GM21381 (cell line): Measurements from ENCODE around the gene TCP11.

ENCODE experiments used
- ATAC-seq: cut with Tn5 transposase; IDR thresholded peaks from one replicate; pipeline ENCODE4 v1.9.1; 2021; ENCODE audit warnings: mild to moderate bottlenecking, moderate library complexity; ENCODE audit not compliant: unreplicated experiment

The TCP11 gene

DNA sequence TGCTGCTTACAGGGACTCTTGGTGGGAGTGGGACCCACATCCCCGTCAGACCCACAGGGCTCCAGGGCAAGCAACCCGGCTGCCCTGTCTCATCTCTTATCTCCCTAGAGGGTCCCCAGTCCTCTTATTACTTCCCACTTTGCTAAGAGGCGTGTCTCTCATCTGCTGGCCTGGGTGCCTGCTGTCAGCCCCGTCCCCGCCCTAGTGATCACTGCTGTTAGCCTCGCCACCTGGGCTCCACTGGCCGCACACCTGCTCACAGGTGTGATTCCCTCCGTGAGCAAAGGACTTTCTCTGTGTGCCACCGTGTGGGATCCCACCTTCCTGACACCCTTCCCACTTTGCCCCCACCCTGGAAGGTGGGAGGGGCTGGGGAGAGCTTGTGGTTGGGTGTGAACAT, 57.6 kb downstream of the TCP11 start:
- no peak for ATAC-seq

DNA sequence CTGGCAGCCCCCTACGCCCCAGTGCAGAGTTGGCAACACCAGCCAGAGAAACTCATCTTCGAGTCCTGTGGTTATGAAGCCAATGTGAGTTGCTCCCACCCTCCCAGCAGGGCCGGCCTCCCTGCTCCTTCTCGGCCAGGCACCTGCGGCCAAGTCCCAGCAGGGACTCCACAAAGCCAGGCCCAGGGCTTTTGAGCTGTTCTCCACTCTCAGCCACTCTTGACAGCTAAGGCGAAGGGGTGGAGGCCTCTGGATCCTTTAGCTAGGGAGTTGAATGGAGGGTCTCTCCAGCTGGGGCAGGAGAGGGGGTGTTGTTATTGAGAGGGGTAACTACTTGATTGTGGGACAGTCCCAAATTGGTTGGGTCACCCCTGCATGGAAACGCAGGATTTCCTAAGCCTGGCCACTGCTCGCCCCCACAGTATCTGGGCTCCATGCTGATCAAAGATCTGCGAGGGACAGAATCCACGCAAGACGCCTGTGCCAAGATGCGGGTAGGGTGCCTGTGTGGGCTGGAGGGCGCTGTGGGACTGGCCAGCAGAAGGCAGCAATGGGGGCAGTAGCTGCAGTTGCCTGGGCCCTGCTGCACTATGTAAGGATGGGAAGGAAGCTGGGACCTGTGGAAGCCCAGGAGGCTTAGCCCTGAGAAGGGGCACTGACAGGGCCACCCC, 58.3 kb downstream of the TCP11 start:
- ATAC-seq = no peak

DNA sequence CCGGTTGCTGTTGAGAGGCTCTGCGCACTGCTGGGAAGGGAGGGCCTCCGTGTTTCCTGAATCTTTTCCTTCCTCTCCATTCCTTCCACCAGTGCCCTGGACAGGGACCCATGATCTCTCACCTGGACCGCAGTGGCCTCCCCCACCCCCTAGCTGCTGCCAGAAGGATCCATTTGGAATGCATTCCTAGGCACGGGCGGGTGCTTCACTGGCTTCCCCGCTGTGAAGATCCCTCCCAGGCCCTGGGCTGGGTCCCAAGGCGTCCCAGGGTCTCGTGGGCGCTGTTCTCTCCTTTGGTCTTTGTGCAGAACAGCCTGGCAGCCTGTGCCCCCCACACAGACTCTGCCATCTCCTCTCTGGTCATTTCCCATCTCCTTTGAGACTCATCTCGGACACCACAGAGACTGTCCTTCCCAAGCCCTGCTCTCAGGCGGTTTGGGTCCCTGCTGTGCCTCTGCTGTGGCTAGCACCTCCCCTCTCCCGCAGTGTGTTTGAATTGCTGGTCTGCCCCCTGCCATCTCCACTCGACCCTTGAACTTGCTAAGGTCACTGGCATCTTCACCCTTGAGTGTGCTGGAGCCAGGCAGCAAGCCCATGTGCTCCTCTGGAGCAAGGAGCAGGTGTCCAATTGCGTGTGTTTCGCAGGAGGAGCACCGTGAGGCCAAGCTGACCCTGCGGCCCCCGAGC, 59.0 kb downstream of the TCP11 start:
- no peak for ATAC-seq

DNA sequence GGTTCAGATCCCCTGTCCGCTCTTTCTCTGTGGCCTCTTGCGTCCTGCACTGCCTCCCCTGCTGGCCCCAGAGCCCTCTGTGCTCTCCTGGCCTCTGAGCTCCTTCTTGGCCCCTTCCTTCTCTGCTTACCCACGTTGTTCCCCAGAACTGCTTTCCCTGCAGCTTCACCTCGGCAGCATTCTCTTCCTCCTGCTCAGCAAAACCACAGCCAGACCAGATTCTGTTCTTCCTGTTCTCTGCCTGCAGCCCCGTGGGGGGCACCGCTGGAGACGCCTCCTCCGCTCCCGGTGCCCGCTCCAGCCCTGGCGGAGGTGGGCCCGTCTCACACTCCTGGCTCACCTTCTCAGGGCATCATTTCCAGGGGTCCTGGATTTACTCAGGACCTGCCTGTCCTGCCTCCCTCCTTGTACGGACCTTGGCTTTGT, 59.7 kb downstream of the TCP11 start:
- ATAC-seq = no peak

DNA sequence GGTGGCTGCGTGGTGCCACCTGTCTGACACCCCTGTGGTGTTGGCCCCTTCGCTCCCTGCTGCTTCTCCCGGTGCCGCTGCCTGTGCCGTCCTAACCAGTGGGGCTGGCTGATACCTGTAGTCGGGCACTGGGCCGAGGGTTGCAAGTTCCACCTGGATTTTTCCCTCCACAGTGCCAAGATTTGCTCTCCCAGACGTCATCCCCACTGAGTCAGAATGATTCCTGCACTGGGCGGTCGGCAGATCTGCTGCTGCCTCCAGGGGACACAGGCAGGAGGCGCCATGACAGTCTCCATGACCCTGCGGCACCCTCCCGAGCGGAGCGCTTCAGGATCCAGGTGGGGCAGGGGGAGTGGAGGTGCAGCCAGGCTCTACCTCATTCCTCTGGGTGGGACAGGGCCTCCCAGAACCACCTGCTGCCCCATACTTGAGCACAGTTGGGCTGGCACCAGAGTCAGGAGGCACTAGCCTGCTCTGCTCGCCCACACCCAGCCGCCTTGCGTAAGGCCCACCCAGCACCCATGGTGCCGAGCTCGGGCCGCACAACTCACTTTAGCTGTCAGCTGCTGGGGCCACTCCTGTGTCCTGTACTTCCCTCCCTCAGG, 60.2 kb downstream of the TCP11 start:
- ATAC-seq = no peak

DNA sequence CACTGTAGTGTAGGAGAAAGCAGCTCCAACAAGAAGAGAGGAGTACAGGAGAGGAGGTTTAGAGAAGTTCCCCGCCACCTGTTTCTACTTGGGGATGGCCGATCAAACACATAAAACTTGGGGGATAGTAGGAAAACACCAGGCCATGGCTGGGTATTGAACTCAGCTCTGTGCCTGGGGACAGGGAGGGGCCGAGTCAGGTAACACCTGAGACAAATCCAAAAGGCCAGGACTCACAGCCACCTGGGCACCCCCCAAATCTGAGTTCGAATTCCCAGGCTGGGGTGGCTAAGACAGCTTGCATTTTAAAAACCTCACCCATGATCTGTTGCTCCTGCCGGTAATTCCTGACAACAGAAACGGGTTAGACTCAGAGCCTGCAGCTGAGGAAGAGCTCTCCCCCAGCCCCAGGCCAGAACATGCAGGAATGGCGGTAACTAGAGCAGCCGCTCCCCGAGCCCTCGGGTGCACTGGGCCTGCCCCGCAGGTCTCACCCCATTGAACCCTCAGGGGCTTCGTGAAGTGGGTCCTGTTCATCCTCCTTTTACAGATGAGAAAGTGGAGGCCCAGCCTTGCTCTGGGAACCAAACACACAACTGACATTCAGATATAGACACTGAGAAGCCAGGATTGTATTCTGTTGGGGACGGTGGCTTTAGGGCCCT, 61.0 kb downstream of the TCP11 start:
- ATAC-seq = no peak

DNA sequence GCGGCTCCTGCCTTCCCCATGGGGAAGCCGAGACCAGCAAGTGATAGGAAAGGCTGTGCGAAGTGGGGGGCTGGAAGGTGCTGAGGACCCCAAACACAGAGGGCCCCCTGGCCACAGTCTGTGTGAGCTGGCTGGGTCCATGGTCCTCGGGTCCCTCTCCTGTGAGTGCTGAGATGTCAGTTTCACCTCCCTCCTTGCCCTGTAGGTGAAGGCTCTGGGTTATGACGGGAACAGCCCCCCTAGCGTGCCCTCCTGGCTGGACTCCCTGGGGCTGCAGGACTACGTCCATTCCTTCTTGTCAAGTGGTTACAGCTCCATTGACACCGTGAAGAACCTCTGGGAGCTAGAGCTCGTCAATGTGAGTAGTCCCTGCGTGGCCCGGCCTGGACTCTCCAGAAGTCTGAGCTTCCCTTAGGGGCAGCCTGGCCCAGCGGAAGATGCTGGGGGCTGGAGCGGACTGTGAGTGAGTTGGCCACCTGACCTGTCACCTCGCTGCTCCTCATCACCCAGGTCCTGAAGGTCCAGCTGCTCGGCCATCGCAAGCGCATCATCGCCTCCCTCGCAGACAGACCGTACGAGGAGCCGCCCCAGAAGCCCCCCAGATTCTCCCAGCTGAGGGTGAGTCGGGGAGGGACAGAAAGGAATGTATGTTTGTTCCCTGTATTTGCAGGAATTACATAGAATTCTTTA, 61.7 kb downstream of the TCP11 start:
- ATAC-seq = no peak

DNA sequence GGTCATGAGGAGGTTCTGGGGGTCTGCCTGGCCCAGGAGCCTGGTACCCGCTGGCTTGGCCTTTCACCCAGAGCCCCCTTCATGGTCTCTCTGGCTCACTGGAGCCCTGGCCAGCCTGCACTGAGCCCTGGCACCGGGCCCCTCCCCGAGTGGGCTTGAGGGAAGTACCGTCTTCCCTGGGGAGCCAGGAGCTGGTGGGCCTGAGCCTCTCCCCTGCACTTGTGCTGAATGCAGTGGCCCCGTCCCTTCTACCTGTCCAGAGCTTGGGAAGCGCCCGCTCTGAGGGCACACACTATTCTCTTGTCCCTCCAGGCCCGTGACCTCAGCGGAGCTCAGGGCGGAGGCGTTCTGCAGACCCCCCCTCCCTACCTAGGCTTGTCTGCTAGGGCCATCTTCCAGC, 62.2 kb downstream of the TCP11 start:
- ATAC-seq = no peak

DNA sequence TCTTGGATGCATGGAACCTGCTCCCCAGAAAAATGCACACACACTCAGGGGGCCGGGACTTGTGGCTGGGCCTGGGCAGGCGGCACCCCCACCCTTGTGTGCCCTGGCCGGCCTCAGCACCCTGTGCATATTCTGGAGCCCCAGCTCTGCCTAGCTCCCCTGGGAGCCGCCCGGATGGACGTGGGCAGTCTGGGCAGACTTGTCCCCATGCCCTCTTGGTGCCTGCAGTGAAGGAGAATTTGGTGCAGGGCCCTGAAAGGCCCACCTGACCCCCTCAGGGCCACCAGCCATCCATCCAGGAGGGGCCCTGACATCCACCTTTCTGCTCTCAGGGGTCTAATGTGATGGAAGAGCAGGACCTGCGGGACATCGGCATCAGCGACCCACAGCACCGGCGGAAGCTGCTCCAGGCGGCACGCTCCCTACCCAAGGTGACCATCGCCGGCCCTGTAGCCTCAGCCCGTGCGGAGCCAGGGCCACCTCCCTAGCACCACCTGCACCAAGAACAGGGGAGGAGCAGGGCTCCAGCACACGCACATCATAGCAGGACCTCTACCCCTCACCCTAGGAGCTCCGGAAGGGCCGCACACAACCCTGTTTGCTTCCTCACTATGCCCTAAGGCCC, 62.8 kb downstream of the TCP11 start:
- ATAC-seq = no peak

DNA sequence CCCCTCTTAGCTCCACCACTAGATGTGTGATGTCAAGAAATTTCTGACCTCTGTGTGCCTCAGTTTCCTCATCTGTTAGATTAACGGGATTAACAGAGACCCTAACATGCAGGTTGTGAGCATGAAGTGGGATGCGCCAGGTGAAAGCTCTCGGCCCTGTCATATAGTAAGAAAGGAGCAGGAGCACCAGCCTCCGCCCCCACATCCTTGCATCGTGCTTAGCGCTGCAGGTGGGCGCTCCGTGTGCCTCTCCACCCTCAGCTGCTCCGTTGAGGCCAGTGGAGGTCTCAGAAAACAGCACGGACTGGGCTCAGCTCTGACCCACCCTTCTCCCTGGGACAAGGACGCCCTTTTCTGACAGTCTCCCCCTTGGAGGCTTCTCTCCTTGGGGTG, 63.4 kb downstream of the TCP11 start:
- ATAC-seq = no peak

DNA sequence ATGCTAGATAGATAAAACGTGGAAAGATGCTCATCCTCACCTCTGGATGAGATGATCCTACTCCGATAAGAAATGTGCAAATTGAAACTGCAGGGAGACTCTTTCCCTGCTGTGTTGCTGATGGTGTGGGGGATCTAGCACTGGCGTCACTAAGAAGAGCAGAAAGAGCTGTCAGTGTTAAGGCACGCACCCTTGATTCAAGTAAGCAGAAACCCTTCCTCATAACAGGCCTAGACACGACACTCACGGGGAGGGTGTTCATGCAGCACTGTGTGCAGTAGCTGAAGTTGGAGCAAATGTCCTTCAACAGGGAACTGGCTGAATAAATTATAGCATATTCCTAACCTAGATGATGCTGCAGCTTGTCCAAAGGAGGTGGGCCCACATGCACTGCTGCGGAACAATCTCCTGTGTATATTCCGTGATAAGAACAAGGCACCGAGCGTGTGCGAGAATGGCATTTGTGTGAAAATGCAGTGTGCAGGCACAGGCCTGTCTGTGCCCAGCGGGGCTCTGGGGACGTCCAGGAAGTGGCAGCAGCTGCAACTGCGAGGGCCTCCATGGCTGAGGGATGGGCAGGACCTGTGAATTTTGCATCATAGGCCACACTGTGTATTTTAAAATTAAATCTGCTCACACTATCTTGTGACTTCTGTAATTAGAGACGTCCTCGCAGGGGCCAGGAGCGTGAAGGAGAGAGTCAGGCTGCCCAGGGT, 64.0 kb downstream of the TCP11 start:
- no peak for ATAC-seq

DNA sequence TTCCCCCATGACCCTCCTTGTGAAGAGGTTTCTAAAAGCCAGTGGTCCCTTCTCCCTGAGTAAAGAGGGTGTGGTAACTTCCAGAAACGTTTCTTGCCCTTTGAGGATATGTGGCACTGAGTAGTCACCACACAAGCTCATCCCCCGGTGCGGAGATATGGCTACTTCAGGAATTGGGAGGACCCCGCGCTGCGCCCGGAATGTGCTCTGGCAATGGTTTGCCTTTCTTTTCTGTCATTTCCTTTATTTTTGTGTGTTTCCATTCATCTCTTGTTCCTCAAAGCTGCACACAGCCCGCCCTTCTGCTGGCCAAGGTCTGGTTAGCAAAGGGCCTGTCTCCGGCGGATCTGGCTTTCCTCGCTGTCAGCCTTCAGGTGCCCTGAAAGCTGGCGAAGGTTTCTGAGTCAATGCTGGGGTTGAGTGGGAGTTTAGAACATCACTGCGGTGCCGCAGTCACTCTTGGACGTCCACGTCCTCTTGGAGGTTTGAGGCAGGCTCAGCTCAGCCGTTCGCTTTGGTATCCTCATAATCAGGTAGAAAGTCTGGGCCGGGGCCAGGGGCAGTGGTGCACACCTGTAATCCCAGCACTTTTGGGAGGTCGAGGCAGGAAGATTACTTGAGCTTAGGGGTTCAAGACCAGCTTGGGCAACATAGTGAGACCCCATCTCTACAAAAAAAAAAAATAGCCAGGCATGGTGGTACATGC, 67.2 kb downstream of the TCP11 start:
- ATAC-seq = no peak

DNA sequence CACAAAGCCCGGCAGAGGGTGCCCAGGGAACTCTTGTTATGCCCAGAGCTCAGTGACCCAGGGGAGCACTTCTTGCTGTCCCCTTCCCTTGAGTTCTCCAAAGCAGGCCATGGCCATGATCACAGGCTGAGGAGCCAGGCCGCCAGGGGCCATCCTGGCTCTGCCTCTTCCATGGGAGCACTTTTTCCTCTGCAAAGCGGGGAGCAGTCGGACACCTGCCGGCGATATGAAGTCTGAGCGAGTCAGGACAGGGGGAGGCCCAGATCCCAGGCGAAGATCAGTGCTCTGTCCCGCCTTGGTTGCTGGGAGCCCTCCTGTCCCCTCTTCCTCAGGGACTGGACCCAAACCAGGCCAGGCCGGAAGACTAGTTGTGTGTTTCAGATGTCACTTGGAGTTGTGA, 67.9 kb downstream of the TCP11 start:
- no peak for ATAC-seq

DNA sequence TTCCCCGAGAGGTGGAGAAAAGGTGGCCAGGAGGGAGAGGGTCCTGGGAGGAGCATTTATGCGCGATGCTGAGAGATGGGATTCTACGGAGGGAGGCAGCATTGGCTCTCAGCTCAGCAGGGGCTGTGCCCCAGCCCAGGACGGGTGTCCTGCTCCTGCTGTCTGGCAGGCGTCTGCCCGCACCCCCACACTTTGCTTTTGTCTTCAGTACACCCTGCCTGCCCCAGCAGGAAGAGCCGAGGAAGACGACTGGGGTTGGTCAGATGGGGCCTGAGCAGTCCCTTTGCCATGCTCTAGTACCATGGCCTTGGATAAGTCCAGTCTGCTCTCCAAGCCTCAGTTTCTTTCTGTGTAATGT, 68.5 kb downstream of the TCP11 start:
- ATAC-seq = no peak

DNA sequence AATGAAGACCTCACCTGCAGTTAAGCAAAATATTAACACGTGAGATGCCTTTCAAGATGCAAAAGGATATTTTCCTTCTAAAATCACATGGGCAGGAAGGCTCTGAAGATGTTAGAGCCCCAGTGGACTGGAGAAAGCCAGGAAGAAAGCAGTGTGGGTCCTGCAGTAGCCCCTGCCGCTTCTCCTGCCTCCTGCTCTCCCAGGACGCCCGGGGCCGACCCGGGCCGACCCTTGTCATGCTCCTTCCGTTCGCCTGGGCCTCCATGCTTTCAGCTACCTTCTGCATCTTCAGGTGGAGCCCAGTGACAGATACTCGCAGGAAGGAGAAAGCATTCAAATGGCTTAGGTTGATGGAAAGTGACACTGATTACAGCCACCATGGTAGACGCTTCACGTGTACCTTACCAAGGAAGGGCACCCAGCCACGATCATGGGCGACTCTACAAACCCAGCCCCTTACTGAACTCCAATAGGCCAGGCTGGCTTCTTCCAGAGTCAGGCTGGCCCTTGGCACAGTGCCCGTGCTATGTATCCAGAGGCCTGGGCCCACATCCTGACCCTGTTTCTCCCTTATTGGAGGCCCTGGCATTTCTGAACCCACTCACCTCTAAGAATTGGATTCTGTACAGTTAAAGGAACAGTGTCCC, 69.0 kb downstream of the TCP11 start:
- ATAC-seq = no peak

DNA sequence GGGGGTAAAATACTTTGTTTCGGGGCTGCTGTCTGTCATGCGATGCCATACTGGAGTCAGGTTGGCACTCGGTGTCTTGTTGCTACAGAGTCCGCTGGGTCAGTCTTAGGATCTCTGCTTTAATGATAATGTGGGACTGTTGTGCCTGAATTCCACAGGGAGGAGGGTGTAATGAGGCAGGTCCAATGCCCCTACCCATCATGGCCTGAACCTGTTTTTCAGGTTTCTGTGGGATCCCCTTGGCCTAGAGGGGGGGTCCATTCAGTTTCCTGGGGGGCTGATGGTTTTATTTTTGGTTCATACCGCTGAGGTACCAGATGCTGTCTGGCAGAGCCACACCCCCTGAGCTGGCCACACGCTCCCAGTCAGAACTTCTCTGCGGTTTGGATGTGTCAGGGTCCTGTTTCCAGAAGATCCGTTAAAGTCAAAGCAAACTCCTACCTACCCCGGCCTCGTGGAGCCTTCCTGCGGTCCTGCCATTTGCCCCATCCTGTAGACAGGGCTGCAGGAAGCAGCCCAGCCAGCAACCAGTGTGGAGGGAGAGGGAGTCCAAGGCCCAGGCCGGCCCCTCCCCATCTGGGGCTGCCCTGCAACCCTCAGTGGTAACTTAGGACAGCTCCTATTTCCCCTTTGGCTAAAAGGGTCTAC, 69.7 kb downstream of the TCP11 start:
- no peak for ATAC-seq

DNA sequence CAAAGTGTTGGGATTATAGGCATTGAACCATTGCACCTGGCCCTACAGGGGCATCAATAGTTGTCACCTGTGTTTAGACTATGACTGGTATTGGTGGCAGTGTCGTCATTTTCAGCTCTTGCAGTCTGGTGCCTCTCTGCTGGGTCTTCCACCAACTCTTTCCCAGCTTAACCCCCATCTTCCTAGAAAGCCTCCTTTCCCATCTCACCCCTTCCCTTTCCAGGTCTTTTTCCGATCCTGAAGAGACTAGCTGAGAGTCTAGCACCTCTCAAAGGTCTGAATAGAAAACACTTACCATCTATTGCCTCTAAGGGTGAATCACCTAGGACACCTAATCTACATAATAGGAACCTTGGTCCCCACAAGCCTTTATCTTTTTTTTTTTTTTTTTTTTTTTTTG, 71.0 kb downstream of the TCP11 start:
- ATAC-seq = no peak

DNA sequence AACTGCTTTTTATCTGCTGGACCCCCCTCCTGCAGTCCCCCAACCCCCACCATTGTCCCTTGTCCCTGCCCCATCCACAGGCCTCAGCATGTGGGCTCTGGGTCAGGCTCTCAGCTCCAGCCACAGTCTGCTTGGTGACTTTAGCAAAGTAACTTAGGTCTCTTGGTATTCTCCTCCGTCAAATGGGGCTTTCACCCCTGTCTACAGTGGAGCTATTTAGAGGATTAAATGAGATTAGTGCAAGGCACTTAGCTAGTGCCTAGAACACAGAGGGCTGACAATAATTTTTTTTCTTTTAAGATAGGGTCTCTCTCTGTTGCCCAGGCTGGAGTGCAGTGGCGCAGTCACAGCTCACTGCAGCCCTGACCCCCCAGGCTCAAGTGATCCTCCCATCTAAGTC, 71.9 kb downstream of the TCP11 start:
- no peak for ATAC-seq

DNA sequence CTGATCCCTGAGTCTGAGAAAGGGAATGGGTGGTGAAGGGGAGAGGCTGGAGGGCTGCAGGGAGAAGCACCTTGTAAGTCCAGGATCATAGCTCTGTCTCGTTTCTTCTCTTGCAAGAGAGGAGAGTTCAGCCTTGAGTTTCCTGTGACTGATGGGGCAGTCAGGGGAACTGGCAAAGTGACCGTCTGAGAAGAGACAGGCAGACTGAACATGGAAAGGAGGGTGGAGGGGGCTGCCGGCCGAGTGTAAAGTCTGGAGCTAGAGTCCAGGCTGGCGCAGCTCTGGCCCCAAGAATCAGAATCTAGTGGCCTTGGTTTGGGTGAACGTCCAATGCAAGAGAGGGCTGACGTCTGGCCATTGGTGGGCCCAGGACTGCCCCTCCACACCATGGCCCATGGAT, 72.5 kb downstream of the TCP11 start:
- no peak for ATAC-seq
